ENCODE measurements around the gene IRF1.

IRF1 gene

GRCh38 chr5:132474881-132475496, 15.6 kb downstream of the IRF1 start:
- DNase-seq (ENCODE audit: low read depth, low spot score) = no peak

GRCh38 chr5:132474131-132474723, 16.3 kb downstream of the IRF1 start:
- no peak for DNase-seq (ENCODE audit: low read depth, low spot score)

GRCh38 chr5:132473668-132474067, 16.9 kb downstream of the IRF1 start:
- no peak for DNase-seq (ENCODE audit: low read depth, low spot score)

- no peak for DNase-seq (ENCODE audit: low read depth, low spot score)
These were observed 17.5 kb downstream of the IRF1 start for GRCh38 chr5:132473019-132473531.

GRCh38 chr5:132472431-132472830, 18.1 kb downstream of the IRF1 start:
- no peak for DNase-seq (ENCODE audit: low read depth, low spot score)

- DNase-seq (ENCODE audit: low read depth, low spot score) = no peak
These were observed 18.6 kb downstream of the IRF1 start for GRCh38 chr5:132471944-132472343.

- no peak for DNase-seq (ENCODE audit: low read depth, low spot score)
These were observed 19.2 kb downstream of the IRF1 start for GRCh38 chr5:132471151-132471907.

GRCh38 chr5:132470596-132470995, 20.0 kb downstream of the IRF1 start:
- no peak for DNase-seq (ENCODE audit: low read depth, low spot score)

- DNase-seq (ENCODE audit: low read depth, low spot score) = no peak
These were observed 20.6 kb downstream of the IRF1 start for GRCh38 chr5:132470010-132470392.

GRCh38 chr5:132469380-132470009, 21.1 kb downstream of the IRF1 start:
- DNase-seq (ENCODE audit: low read depth, low spot score) = no peak

GRCh38 chr5:132468656-132469379, 21.8 kb downstream of the IRF1 start:
- no peak for DNase-seq (ENCODE audit: low read depth, low spot score)

GRCh38 chr5:132467287-132467984, 23.1 kb downstream of the IRF1 start:
- no peak for DNase-seq (ENCODE audit: low read depth, low spot score)

GRCh38 chr5:132466433-132467286, 23.9 kb downstream of the IRF1 start:
- no peak for DNase-seq (ENCODE audit: low read depth, low spot score)

GRCh38 chr5:132465059-132465707, 25.4 kb downstream of the IRF1 start:
- DNase-seq (ENCODE audit: low read depth, low spot score) = no peak

- DNase-seq (ENCODE audit: low read depth, low spot score) = no peak
These were observed 26.2 kb downstream of the IRF1 start for GRCh38 chr5:132464156-132464939.

- DNase-seq (ENCODE audit: low read depth, low spot score) = no peak
These were observed 26.8 kb downstream of the IRF1 start for GRCh38 chr5:132463811-132464155.

- no peak for DNase-seq (ENCODE audit: low read depth, low spot score)
These were observed 27.5 kb downstream of the IRF1 start for GRCh38 chr5:132462856-132463745.

- DNase-seq (ENCODE audit: low read depth, low spot score) = no peak
These were observed 28.2 kb downstream of the IRF1 start for GRCh38 chr5:132462333-132462732.
